Uterus (tissue), 4 donors: Measurements from ENCODE around the gene MAPT. TPM values are rescaled to one million over a fixed set of nuclear protein-coding genes. Genes with fewer than 3 reads are reported as not detected.

Experiments
- DNase-seq, 2 donors: peaks; one replicate each; pipeline ENCODE4 v3.0.0-alpha.2; 2019 to 2020
- H3K27ac ChIP-seq, 2 donors: fragments of 200-600 bp; sonication (generic); 1 replicate in 1 of 2; 2 replicates in 1 of 2; pipeline ENCODE4 v1.5.1; 2016 to 2018
- H3K27me3 ChIP-seq, 2 donors: fragments of 200-600 bp; sonication (generic); one replicate each; pipeline ENCODE4 v1.5.1; 2018 to 2019; ENCODE audit warnings: control low read depth in 1 of 2
- H3K36me3 ChIP-seq, 2 donors: fragments of 200-600 bp; sonication (generic); one replicate each; pipeline ENCODE4 v1.5.1; 2019; ENCODE audit warnings: control low read depth in 1 of 2
- H3K4me1 ChIP-seq, 2 donors: fragments of 200-600 bp; sonication (generic); one replicate each; pipeline ENCODE4 v1.5.1; 2018 to 2019; ENCODE audit warnings: control low read depth in 1 of 2
- H3K4me3 ChIP-seq, 2 donors: fragments of 200-600 bp; sonication (generic); 1 replicate in 1 of 2; 2 replicates in 1 of 2; pipeline ENCODE4 v1.5.1; 2018 to 2019; ENCODE audit warnings: mild to moderate bottlenecking in 1 of 2
- H3K9me3 ChIP-seq, 2 donors: fragments of 200-600 bp; sonication (generic); one replicate each; pipeline ENCODE4 v1.5.1; 2019; ENCODE audit warnings: control low read depth in 1 of 2
- CTCF ChIP-seq, 4 experiments: fragments of 200-600 bp in 2 of 4; fragments of 450-650 bp in 2 of 4; sonication (generic) in 2 of 4; IDR thresholded peaks; one replicate each; pipeline ENCODE4 v1.5.1; 2016 to 2019; ENCODE audit warnings: antibody characterized with exemption in 4 of 4, mild to moderate bottlenecking in 2 of 4, moderate library complexity in 1 of 4
- POLR2A ChIP-seq, 2 donors: fragments of 450-650 bp; IDR thresholded peaks; one replicate each; pipeline ENCODE4 v1.6.1; 2016; ENCODE audit warnings: antibody characterized with exemption in 2 of 2, mild to moderate bottlenecking in 1 of 2, moderate library complexity in 1 of 2
- intact Hi-C: fragments of 100-400 bp; cut with DNase I; formaldehyde crosslinking; loops from one replicate; pipeline ENCODE4 v1.15.1; 2023; ENCODE audit warnings: low total_unique reads
- total RNA-seq, 4 donors: library from RNA; depleted of rRNA in 3 of 4; stranded (reverse); fragments of >200 nt in 3 of 4; gene quantifications; one replicate each; pipeline versions ENCODE4 v1.1.0 to v1.2.4, GENCODE V29; 2014 to 2023
- donor health status: DM: yes; HTN: yes; CAD: no.

MAPT gene
- total RNA-seq, 4 donors from 2014 or later, result 0.26 to 4.1 (median 1.5) TPM; not detected in 1

- H3K27me3 ChIP-seq, result peaks cover 15 to 24% of the 10 kb centered on the region in 2 donors
- H3K4me3 ChIP-seq, result no peak overlapping the region
- no peaks in the 10 kb centered on the region for H3K36me3 ChIP-seq
- H3K27ac ChIP-seq, result no peak overlapping the region
- intact Hi-C loops, result no loop called here
- TF ChIP-seq POLR2A (IDR thresholded peaks at IDR 0.05) (no peak), CTCF (IDR thresholded peaks at IDR 0.05) (no peak)
- peaks cover 0 to 14% of the 10 kb centered on the region in 2 donors for H3K4me1 ChIP-seq
- no peaks in the 10 kb centered on the region for H3K9me3 ChIP-seq
- DNase-seq, result no peak
Observed at GRCh38 chr17:45900136-45900535, 5.8 kb downstream of the MAPT start.

- H3K4me1 ChIP-seq, result peaks cover 0 to 8% of the 10 kb centered on the region in 2 donors
- no peaks in the 10 kb centered on the region for H3K9me3 ChIP-seq
- DNase-seq, result no peak
- intact Hi-C loops, result no loop called here
- TF ChIP-seq POLR2A (IDR thresholded peaks at IDR 0.05), result no peak
- no peak for TF ChIP-seq CTCF (IDR thresholded peaks at IDR 0.05)
- no peak overlapping the region for H3K4me3 ChIP-seq
- no peaks in the 10 kb centered on the region for H3K36me3 ChIP-seq
- H3K27me3 ChIP-seq, result peaks cover 15 to 24% of the 10 kb centered on the region in 2 donors
- H3K27ac ChIP-seq, result no peak overlapping the region
Observed at GRCh38 chr17:45900723-45901415, 6.5 kb downstream of the MAPT start.

GRCh38 chr17:45902892-45903346 lies 8.6 kb downstream of the MAPT start:
- Histone ChIP-seq H3K9me3 (no peaks in the 10 kb centered on the region), H3K36me3 (no peaks in the 10 kb centered on the region), H3K27ac (no peak overlapping the region), H3K4me3 (no peak overlapping the region), H3K4me1 (no peaks in the 10 kb centered on the region), H3K27me3 (peaks cover 0 to 6% of the 10 kb centered on the region in 2 donors)
- intact Hi-C loops, result no loop called here
- no peak for TF ChIP-seq POLR2A (IDR thresholded peaks at IDR 0.05)
- no peak for TF ChIP-seq CTCF (IDR thresholded peaks at IDR 0.05)
- DNase-seq, result no peak

- H3K27me3 ChIP-seq, result no peaks in the 10 kb centered on the region
- H3K4me3 ChIP-seq, result no peak overlapping the region
- DNase-seq, result no peak
- no peaks in the 10 kb centered on the region for H3K36me3 ChIP-seq
- TF ChIP-seq CTCF (IDR thresholded peaks at IDR 0.05) (no peak), POLR2A (IDR thresholded peaks at IDR 0.05) (no peak)
- H3K9me3 ChIP-seq, result no peaks in the 10 kb centered on the region
- intact Hi-C loops, result no loop called here
- H3K27ac ChIP-seq, result no peak overlapping the region
- H3K4me1 ChIP-seq, result no peaks in the 10 kb centered on the region
Observed at GRCh38 chr17:45904866-45905265, 10.5 kb downstream of the MAPT start.

GRCh38 chr17:45905814-45906213 lies 11.5 kb downstream of the MAPT start:
- TF ChIP-seq CTCF (IDR thresholded peaks at IDR 0.05), result no peak
- no peak for TF ChIP-seq POLR2A (IDR thresholded peaks at IDR 0.05)

More at GRCh38 chr17:45905814-45906213, 11.5 kb downstream of the MAPT start:
- H3K27ac ChIP-seq, result no peak overlapping the region
- no peaks in the 10 kb centered on the region for H3K9me3 ChIP-seq
- H3K4me1 ChIP-seq, result no peaks in the 10 kb centered on the region
- DNase-seq, result no peak
- no peak overlapping the region for H3K4me3 ChIP-seq
- no peaks in the 10 kb centered on the region for H3K27me3 ChIP-seq
- H3K36me3 ChIP-seq, result no peaks in the 10 kb centered on the region
- intact Hi-C loops, result no loop called here
